Measurements from ENCODE around the gene ZGPAT.
A peak's percentile ranks its signal among the peaks of the same experiment; 100 is the strongest.

The ZGPAT gene

GRCh38 chr20:63689046-63690002 is 18.5 kb upstream of the ZGPAT start:
- peaks cover 36 to 70% (median 45%) of the 10 kb centered on the region in 10 experiments for H3K4me1 ChIP-seq
- H3K27ac ChIP-seq, result no peak overlapping the region; a peak in 2 of 22 replicates
- no peak for TF ChIP-seq Cebpa-rat (IDR thresholded peaks at IDR 0.05)
- H4K20me1 ChIP-seq, result peaks cover 0 to 42% (median 23%) of the 10 kb centered on the region in 11 experiments; a peak in 17 of 22 replicates
- peak overlapping the region in 2 of 11 experiments; percentile 34 to 65; a peak in 2 of 22 replicates for H3K9ac ChIP-seq
- H3K27me3 ChIP-seq, result no peaks in the 10 kb centered on the region
- peak overlapping the region in 2 of 11 experiments; percentile 88 to 90; a peak in 2 of 22 replicates for H3K4me2 ChIP-seq
- no peak overlapping the region for H3K4me3 ChIP-seq
- H3K36me3 ChIP-seq, result peaks cover 0 to 7% (median under 1%) of the 10 kb centered on the region in 11 experiments; a peak in 7 of 22 replicates
- no peaks in the 10 kb centered on the region for H3K9me3 ChIP-seq (replicated peaks in 1 of 11)

GRCh38 chr20:63690003-63690897 is 17.6 kb upstream of the ZGPAT start:
- Histone ChIP-seq H3K4me3 (no peak overlapping the region), H3K36me3 (peaks cover 0 to 16% (median 5%) of the 10 kb centered on the region in 11 experiments; a peak in 9 of 22 replicates), H4K20me1 (peaks cover 0 to 52% (median 23%) of the 10 kb centered on the region in 11 experiments; a peak in 17 of 22 replicates), H3K27ac (no peak overlapping the region), H3K9me3 (replicated peaks in 1 of 11) (no peaks in the 10 kb centered on the region), H3K27me3 (no peaks in the 10 kb centered on the region), H3K9ac (0 out of 22 replicates have a peak overlapping the region, but pooled peaks of 2 of the 11 experiments have one; percentile 3 to 46), H3K4me1 (peaks cover 38 to 61% (median 46%) of the 10 kb centered on the region in 10 experiments), H3K4me2 (peak overlapping the region in 10 of 11 experiments; percentile 35 to 66 (median 56); a peak in 9 of 22 replicates)
- TF ChIP-seq Cebpa-rat (IDR thresholded peaks at IDR 0.05), result no peak

- Histone ChIP-seq H3K27ac (no peak overlapping the region; a peak in 1 of 22 replicates), H3K4me1 (peaks cover 46 to 59% (median 52%) of the 10 kb centered on the region in 10 experiments), H3K4me3 (no peak overlapping the region), H3K4me2 (peak overlapping the region; percentile 23 to 66 (median 54); a peak in 20 of 22 replicates), H3K9me3 (replicated peaks in 1 of 11) (no peaks in the 10 kb centered on the region), H3K27me3 (no peaks in the 10 kb centered on the region), H4K20me1 (peaks cover 0 to 58% (median 27%) of the 10 kb centered on the region in 11 experiments; a peak in 17 of 22 replicates), H3K36me3 (peaks cover 0 to 23% (median 5%) of the 10 kb centered on the region in 11 experiments; a peak in 9 of 22 replicates), H3K9ac (peak overlapping the region in 4 of 11 experiments; percentile 3 to 50 (median 34); a peak in 6 of 22 replicates)
- TF ChIP-seq Cebpa-rat (IDR thresholded peaks at IDR 0.05), result no peak
Measured at GRCh38 chr20:63690898-63691710, 16.7 kb upstream of the ZGPAT start.

- no peak for TF ChIP-seq Cebpa-rat (IDR thresholded peaks at IDR 0.05)
- no peak overlapping the region for H3K27ac ChIP-seq
- no peaks in the 10 kb centered on the region for H3K27me3 ChIP-seq
- no peaks in the 10 kb centered on the region for H3K9me3 ChIP-seq (replicated peaks in 1 of 11)
- H3K36me3 ChIP-seq, result peaks cover 0 to 23% (median 5%) of the 10 kb centered on the region in 11 experiments; a peak in 9 of 22 replicates
- peaks cover 46 to 59% (median 52%) of the 10 kb centered on the region in 10 experiments for H3K4me1 ChIP-seq
- peaks cover under 1 to 60% (median 31%) of the 10 kb centered on the region in 11 experiments; a peak in 21 of 22 replicates for H4K20me1 ChIP-seq
- no peak overlapping the region for H3K4me3 ChIP-seq
- H3K9ac ChIP-seq, result peak overlapping the region in 4 of 11 experiments; percentile 3 to 50 (median 34); a peak in 4 of 22 replicates
- H3K4me2 ChIP-seq, result peak overlapping the region; percentile 23 to 66 (median 54); a peak in 21 of 22 replicates
Measured at GRCh38 chr20:63691711-63692435, 16.0 kb upstream of the ZGPAT start.

- Histone ChIP-seq H3K27ac (no peak overlapping the region), H3K4me3 (no peak overlapping the region), H3K9me3 (replicated peaks in 1 of 11) (no peaks in the 10 kb centered on the region), H3K4me2 (peak overlapping the region in 9 of 11 experiments; percentile 23 to 66 (median 58); a peak in 13 of 22 replicates), H3K36me3 (peaks cover 0 to 23% (median 5%) of the 10 kb centered on the region in 11 experiments; a peak in 9 of 22 replicates), H3K27me3 (no peaks in the 10 kb centered on the region), H3K9ac (no peak overlapping the region; a peak in 1 of 22 replicates), H3K4me1 (peaks cover 46 to 59% (median 52%) of the 10 kb centered on the region in 10 experiments), H4K20me1 (peaks cover 7 to 67% (median 38%) of the 10 kb centered on the region in 11 experiments; a peak in 21 of 22 replicates)
- TF ChIP-seq Cebpa-rat (IDR thresholded peaks at IDR 0.05), result no peak
Measured at GRCh38 chr20:63692436-63693082, 15.3 kb upstream of the ZGPAT start.

GRCh38 chr20:63693083-63693732 is 14.6 kb upstream of the ZGPAT start:
- Histone ChIP-seq H3K27ac (no peak overlapping the region), H3K9me3 (replicated peaks in 1 of 11) (no peaks in the 10 kb centered on the region), H3K4me1 (peaks cover 47 to 59% (median 54%) of the 10 kb centered on the region in 10 experiments), H4K20me1 (peaks cover 13 to 73% (median 45%) of the 10 kb centered on the region in 11 experiments), H3K4me3 (no peak overlapping the region), H3K36me3 (peaks cover 0 to 23% (median 5%) of the 10 kb centered on the region in 11 experiments; a peak in 9 of 22 replicates), H3K9ac (no peak overlapping the region), H3K4me2 (no peak overlapping the region), H3K27me3 (no peaks in the 10 kb centered on the region)
- no peak for TF ChIP-seq Cebpa-rat (IDR thresholded peaks at IDR 0.05)
